Measurements from ENCODE around the gene RANBP17.
"Not testable (repeated sequence)": the region's sequence is repeated elsewhere in the genome, so short reads cannot be mapped to it uniquely, and the experiment has no call there.

The RANBP17 gene

DNA sequence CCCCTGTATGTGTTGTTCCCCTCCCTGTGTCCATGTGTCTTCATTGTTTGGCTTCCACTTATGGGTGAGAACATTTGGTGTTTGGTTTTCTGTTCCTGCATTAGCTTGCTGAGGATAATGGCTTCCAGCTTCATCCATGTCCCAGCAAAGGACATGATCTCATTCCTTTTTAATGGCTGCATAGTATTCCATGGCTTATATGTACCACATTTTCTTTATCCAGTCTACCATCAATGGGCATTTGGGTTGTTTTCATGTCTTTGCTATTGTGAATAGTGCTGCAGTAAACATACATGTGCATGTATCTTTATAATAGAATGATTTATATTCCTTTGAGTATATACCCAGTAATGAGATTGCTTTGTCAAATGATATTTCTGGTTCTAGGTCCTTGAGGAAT, 8.6 kb downstream of the RANBP17 start:
- DNase-seq, result not testable (repeated sequence)

DNA sequence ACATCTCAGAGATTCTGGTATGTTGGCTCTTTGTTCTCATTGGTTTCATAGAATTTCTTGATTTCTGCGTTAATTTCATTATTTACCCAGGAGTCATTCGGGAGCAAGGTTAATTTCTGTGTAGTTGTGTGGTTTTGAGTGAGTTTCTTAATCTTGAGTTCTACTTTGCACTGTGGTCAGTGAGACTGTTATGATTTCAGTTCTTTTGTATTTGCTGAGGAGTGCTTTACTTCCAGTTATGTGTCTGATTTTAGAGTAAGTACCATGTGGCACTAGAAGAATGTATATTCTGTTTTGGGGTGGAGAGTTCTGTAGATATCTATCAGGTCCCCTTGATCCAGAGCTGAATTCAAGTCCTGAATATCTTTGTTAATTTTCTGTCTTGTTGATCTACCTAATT, 12.2 kb downstream of the RANBP17 start:
- DNase-seq, result no peak

DNA sequence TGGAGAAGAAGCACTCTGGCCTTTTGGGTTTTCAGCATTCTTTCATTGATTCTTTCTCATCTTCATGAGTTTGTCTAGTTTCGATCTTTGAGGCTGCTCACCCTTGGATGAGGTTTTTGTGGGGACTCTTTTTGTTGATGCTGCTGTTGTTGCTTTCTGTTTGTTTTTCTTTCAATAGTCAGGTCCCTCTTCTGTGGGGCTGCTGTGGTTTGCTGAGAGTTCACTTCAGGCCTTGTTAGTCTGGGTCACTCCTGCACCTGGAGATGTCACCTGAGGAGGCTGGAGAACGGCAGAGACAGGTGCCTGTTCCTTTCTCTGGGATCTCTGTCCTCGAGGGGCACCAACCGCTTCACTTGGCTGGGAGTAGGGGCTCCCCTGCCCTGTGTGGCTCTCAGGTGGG, 14.0 kb downstream of the RANBP17 start:
- no peak for DNase-seq

DNA sequence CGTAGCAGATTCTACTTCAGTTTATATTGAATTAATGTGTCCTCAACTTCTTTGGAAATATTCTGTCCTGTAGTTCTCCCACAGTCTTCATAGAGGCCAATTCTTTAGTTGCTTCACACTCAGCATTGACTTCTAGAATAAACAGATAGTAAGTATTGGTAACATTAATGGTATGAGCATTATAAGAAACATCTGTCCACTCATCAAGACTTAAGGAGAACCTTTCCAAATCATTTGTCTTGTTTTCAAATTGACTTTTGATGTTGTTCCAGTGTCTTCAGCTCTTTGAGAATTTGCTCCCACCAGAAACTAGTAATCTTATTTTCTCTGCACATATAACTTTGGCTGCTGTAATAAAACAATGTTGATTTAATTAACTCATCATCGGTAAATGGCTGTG, 18.3 kb downstream of the RANBP17 start:
- no peak for DNase-seq

DNA sequence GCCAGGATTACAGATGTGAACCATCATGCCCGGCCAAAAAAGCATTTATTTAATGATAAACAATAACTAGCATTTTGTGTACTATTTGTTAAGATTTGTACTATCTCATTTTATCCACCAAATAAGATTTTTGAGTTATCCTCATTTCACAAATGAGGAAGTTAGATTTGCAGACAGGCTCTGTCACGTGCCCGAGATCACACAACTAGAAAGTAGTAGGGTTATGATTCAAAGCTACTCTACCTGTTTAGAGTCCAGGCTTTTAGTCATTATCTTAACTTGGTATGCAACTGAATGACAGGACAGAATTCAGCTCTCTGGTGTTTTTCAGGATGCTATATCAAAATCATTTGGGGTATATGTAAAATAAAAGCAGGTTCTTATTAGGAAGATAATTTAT, 20.5 kb downstream of the RANBP17 start:
- no peak for DNase-seq

DNA sequence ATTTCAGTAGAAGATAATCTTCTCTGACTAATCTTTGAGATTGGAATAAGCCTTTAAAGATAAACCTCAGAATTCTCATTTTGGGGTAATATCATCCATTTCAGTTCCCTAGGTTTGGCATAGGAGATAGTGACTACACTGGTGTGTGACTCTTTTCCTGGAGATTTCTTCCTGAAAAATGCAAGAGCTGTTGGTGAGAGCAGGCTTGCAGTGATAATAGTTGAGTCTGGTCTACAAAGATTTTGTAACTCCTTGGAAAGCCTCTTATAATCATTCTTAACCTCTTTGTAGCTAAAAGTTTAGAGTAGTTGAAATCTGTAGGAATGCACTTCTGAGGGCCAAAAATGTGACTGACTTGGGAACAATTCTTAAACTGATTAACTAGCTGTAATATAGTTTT, 23.4 kb downstream of the RANBP17 start:
- no peak for DNase-seq

DNA sequence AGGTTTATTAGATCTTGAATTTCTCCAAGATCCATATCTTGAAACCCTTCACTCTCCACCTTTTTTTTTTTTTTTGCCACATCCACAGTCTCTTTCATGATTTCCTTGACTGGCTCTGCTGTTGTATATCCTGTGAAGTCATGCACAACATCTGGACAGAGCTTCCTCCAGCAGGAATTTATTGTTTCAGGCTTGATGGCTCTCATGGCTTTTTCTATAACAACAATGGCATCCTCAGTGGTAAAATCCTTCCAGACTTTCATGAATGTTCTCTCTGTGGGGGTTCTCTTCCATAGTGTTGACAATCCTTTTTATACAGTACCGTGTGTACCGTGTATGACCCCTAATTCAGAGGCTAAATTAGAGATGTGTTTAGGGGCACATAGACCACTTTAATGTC, 24.0 kb downstream of the RANBP17 start:
- DNase-seq, result no peak

DNA sequence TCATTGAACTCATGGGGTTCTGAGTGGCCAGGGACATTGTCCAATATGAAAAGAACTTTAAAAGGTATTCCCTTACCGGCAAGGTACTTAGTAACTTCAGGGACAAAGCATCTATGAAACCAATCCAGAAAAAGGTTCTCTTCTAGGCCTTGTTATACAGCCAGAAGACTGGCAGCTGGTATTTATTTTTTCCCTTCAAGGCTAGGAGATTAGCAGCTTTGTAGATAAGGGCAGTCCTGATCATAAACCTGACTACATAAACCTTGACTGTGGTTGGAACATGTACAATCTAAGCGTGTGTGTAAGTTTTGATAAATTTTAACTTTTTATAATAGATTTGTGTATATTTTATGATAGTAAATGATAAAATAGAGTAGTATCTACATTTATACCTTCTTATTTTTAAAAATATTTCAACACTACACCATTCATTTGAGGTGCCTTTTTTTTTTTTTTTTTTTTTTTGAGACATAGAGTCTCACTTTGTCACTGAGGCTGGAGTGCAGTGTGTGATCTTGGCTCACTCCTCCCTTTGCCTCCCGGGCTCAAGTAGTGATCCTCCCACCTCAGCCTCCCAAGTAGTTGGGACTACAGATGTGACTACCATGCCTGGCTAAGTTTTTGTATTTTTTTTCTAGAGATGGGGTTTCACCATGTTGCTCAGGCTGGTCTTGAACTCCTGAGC, 24.5 kb downstream of the RANBP17 start:
- no peak for DNase-seq

DNA sequence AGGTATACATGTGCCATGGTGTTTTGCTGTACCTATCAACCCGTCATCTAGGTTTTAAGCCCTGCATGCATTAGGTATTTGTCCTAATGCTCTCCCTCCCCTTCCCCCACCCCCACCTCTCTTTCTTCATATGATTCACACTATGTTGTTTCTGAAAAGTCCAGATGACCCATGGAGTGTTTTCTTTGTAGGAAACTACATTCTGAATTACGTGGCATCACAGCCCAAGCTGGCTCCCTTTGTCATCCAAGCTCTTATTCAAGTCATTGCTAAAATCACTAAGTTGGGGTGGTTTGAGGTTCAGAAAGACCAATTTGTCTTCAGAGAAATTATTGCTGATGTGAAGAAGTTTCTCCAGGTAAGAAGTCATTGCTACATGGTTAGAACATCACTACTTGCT, 30.4 kb downstream of the RANBP17 start:
- DNase-seq, result peak; percentile 11

DNA sequence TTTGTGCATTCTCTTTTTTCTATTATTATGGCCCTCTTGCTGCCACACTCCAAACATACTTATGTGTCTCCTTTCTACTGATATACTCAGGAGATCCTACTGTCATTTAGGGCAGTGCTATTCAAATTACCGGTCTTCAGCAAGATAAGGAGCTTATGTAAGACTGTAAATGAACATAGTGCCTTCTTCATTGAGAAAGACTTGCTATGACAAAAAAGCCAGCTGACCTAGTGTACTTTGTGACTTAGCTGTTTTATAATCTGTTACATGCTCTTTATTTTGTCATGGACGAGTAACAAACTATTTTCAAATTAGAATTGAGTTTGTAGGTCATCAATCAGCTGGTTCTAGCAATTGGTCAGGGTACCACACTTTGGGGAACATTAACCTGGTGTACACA, 32.8 kb downstream of the RANBP17 start:
- no peak for DNase-seq

DNA sequence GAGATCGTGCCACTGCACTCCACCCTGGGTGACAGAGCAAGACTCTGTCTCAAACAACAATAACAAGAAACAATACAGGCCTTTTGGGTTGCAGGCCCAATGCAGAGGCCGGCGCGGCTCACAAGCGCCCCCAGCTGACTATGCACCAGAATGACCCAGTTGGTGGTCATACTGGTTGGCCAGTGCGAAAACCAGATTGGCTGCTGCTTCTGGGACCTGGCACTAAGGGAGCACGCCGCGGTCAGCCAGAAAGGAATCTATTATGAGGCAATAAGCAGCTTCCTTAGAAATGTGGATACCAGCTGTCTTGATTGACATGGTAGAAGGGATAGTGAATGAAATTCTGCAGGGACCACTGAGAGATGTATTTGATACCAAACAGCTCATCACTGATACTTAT, 35.0 kb downstream of the RANBP17 start:
- DNase-seq, result no peak

DNA sequence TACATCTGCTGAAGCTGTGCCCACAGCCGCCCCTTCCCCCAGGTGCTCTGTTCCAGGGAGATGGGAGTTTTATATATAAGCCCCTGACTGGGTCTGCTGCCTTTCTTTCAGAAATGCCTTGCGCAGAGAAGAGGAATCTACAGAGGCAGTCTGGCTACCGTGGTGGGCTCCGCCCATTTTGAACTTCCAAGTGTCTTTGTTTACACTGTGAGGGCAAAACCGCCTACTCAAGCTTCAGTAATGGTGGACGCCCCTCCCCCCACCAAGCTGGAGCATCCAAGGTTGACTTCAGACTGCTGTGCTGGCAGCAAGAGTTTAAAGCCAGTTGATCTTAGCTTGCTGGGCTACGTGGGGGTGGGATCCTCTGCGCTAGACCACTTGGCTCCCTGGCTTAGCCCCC, 41.3 kb downstream of the RANBP17 start:
- DNase-seq, result no peak

DNA sequence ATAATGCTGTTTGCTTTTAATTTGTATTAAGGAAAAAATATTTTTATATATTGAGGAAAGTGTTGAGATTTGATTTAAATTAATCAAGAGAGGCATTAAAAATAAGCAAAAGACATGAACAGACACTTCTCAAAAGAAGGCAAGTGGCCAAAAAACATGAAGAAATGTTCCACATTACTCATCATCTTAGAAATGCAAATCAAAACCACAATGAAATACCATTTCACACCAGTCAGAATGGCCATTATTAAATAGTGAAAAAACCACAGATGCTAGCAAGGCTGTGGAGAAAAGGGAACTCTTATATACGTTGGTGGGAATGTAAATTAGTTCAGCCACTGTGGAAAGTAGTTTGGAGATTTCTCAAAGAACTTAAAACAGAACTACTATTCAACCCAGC, 45.9 kb downstream of the RANBP17 start:
- no peak for DNase-seq

DNA sequence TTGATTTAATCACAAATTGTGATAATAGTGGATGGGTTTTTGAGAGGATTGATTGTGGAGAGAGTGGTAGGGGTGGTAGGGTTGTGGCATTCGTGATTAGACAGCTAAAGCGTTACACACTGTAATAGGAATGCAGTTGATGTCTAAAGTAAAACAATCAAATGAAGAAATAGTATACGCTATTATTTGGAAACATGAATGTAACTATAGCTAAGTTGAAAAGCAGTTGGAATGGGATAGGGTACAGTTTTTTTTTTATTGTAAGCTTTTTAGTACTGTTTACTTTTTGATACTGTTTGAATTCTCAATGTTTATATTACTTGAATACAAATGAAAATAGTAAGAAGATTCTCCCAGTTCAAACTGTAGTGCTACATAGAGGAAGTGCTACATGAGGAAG, 51.8 kb downstream of the RANBP17 start:
- DNase-seq, result no peak

DNA sequence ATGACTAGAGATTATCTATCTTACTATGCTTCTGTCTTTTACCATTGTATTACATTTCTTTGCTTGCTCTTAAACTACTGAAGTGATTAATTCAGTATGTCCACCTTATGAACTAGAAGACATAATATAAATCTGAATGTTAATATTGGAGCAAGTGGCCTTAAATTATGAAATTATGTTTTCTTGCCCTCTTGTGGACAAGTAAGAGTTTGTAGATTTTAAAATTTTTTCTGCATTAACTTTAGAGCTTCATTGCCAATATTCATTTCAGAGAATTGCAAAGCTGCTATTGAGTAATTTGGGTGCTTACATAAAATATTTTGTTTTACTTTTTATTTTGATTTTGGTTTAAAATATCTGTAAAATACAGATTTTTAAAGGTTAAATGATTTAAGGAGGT, 55.3 kb downstream of the RANBP17 start:
- no peak for DNase-seq

DNA sequence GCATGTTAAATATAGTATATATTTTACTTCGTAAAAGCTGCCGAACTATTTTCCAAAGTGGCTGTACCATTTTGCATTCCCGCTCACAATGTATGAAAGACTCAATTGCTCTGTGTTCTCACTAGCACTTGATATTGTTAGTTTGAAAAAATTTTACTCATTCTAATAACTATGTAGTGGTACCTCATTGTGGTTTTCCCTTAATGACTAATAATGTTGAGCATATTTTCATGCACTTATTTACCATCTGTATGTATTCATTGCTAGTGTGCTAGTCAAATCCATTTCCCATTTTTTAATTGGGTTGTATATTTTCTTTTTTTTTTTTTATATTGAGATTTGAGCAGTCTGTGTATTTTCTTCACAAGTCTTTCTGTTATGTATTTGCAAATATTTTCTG, 58.4 kb downstream of the RANBP17 start:
- DNase-seq, result no peak

DNA sequence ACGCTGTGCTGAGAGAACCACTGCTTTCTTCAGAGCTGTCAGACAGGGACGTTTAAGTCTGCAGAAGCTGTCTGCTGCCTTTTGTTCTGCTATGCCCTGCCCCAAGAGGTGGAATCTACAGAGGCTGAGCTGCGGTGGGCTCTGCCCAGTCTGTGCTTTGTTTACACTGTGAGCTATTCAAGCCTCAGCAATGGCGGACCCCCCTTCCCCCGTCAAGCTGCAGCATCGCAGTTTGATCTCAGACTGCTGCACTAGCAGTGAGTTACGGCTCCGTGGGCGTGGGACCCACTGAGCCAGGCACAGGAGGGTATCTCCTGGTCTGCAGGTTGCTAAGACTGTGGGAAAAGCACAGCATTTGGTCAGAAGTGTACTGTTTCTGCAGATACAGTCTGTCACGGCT, 60.5 kb downstream of the RANBP17 start:
- DNase-seq, result not testable (repeated sequence)

DNA sequence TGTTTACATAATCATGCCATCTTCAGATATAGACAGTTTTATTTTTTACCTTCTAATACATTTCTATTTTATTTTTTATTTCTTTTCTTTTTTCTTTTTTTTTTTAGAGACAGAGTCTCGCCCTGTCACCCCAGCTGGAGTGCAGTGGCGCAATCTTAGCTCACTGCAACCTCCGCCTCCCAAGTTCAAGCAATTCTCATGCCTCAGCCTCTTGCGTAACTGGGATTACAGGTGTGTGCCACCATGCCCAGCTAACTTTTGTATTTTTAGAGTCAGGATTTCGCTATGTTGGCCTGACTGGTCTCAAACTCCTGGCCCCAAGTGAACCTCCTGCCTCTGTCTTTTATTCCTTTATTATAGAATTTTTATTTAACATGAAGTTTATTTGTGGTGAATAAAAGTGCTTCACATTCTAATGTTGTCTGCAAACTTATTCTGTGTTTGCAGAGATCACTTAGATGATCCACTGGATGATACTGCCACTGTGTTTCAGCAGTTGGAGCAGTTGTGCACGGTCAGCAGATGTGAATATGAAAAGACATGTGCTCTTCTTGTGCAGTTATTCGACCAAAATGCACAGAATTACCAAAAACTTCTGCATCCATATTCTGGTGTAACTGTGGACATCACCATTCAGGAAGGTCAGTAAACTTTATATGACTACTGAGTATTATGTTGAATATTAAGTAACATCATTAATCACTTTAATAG, 62.2 kb downstream of the RANBP17 start:
- DNase-seq, result no peak

DNA sequence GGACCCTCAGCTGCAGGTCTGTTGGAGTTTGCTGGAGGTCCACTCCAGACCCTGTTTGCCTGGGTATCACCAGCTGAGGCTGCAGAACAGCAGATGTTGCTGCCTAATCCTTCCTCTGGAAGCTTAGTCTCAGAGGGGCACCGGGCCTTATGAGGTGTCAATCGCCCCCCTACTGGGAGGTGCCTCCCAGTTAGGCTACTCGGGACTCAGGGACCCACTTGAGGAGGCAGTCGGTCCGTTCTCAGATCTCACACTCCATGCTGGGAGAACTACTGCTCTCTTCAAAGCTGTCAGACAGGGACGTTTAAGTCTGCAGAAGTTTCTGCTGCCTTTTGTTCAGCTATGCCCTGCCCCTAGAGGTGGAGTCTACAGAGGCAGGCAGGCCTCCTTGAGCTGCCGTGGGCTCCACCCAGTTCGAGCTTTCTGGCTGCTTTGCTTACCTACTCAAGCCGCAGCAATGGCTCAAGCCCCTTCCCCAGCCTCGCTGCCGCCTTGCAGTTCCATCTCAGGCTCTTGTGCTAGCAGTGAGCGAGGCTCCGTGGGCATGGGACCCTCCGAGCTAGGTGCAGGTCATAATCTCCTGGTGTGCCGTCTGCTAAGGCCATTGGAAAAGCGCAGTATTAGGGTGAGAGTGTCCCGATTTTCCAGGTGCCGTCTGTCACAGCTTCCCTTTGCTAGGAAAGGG, 73.9 kb downstream of the RANBP17 start:
- not testable (repeated sequence) for DNase-seq

DNA sequence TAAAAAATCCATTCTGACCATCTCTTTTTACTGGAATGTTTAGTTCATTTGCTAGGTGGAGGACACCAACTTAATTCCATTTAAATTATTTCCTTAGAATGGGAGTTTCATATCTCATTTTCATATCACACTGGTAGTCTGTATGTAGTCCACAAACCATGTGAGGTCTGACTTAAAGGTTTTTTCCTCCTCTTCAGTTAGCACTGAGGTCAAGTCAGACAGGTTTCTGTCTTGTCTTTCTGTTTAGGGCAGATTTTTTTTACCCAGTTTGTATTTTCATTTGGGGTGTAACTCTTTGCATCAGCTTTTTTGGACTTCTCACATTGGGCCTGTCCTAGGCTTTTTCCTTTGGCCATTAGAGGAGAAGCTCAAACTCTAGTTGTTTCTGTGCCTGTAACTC, 75.3 kb downstream of the RANBP17 start:
- DNase-seq, result no peak

DNA sequence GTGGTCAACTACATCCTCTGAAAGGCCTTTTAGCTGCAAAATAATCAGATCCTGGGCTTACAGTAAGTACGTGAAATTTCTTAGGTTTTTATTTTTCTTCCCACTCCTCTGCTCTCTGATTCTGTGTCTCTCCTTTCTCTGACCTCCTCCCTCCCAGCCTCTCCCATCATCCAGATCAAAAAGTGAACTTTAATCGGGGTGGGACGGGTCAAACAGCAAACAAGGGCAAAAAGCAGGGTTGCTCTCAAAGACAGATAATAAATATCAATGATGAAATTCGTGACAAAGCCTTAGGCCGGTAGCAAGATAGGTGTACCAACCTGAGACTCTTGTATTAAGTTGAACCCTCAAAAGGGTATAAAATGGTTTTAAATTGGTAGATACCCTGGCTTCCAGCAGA, 76.1 kb downstream of the RANBP17 start:
- DNase-seq, result no peak

DNA sequence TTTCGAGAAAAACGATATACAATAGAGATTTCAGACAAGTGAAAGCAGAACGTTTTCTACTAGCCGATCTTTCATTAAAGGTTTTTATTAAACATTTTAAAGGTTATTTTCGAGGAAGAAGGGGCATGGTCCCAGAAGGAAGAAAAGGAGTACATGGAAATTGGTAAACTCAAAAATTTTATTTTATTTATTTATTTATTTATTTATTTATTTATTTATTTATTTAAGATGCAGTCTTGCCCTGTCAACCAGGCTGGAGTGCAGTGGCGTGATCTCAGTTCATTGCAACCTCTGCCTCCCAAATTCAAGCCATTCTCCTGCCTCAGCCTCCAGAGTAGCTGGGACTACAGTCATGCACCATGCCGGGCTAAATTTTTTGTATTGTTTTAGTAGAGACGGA, 77.4 kb downstream of the RANBP17 start:
- no peak for DNase-seq

DNA sequence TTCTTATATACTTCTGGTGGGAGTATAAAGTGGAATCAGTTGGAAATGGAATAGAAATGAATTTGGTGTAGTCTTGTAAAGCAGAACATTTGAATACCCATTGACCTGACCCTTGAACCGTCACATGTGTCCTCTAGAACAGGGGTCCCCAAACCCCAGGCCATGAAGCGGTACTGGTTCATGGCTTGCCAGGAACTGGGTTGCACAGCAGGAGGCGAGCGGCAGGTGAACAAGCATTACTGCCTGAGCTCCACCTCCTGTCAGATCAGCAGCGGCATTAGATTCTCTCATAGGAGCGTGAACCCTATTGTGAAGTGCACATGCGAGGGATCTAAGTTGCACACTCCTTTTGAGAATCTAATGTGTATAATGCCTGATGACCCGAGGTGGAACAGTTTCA, 80.0 kb downstream of the RANBP17 start:
- DNase-seq, result no peak

DNA sequence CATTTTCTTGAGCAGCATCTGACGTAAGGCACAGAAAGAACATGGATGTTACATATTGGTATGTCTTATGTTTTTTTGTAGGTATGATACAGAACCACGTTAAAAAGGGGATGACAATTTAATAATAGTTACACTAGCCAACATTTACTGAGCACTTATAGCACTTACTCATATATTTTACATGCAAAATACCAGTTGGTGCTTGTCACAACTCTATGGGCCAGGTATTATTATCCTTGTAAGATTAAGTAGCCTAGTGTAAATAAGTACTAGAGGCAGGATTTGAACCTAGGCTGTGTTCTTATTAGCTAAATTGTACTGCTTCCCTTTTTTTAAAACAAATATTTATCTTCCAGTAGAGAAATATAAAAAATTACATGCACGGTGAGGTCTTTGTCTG, 83.5 kb downstream of the RANBP17 start:
- DNase-seq, result no peak
